H9 (cell line): ENCODE measurements around the gene OGFOD2. TPM values are rescaled to one million over a fixed set of nuclear protein-coding genes. Genes with fewer than 3 reads are reported as not detected.

Experiments used
- DNase-seq: peaks from one replicate; pipeline ENCODE4 v3.0.0-alpha.2; 2017
- H2AFZ ChIP-seq: one replicate; pipeline ENCODE4 v1.6.1; 2013; ENCODE audit warnings: mild to moderate bottlenecking, low read length, control low read depth, moderate library complexity
- H2AK5ac ChIP-seq: 2 replicates; pipeline ENCODE4 v1.6.1; 2013; ENCODE audit warnings: low read length, control low read depth, mixed read lengths; ENCODE audit not compliant: insufficient read length
- H2BK120ac ChIP-seq: one replicate; pipeline ENCODE4 v1.6.1; 2013; ENCODE audit warnings: low read depth, mild to moderate bottlenecking, low read length, control low read depth, inconsistent platforms; ENCODE audit not compliant: poor library complexity, severe bottlenecking
- H2BK12ac ChIP-seq: 2 replicates; pipeline ENCODE4 v1.6.1; 2013; ENCODE audit warnings: low read length, control low read depth, mixed read lengths, low read depth; ENCODE audit not compliant: insufficient read length
- H2BK15ac ChIP-seq: 2 replicates; pipeline ENCODE4 v1.6.1; 2013; ENCODE audit warnings: low read depth, low read length, control low read depth
- H2BK20ac ChIP-seq: one replicate; pipeline ENCODE4 v1.6.1; 2013; ENCODE audit warnings: low read depth, mild to moderate bottlenecking, low read length, control low read depth, inconsistent platforms; ENCODE audit not compliant: poor library complexity, severe bottlenecking
- H2BK5ac ChIP-seq: 2 replicates; pipeline ENCODE4 v1.6.1; 2013; ENCODE audit warnings: low read length, control low read depth, mixed read lengths; ENCODE audit not compliant: insufficient read length
- H3K14ac ChIP-seq: 2 replicates; pipeline ENCODE4 v1.6.1; 2013; ENCODE audit warnings: low read length, control low read depth; ENCODE audit not compliant: insufficient read depth
- H3K18ac ChIP-seq: 2 replicates; pipeline ENCODE4 v1.6.1; 2013; ENCODE audit warnings: low read depth, mild to moderate bottlenecking, mixed read lengths, low read length, control low read depth; ENCODE audit not compliant: insufficient read length
- H3K23ac ChIP-seq: 2 replicates; pipeline ENCODE4 v1.6.1; 2013; ENCODE audit warnings: low read length, control low read depth, mixed read lengths, low read depth; ENCODE audit not compliant: insufficient read length
- H3K23me2 ChIP-seq: 2 replicates; pipeline ENCODE4 v1.6.1; 2013; ENCODE audit warnings: low read depth, mild to moderate bottlenecking, mixed read lengths, low read length, control low read depth; ENCODE audit not compliant: insufficient read length, poor library complexity, severe bottlenecking
- H3K27ac ChIP-seq: 2 replicates; pipeline ENCODE4 v1.5.1; 2013; ENCODE audit warnings: low read length, control low read depth, mixed read lengths, low read depth; ENCODE audit not compliant: insufficient read length
- H3K27me3 ChIP-seq: 2 replicates; pipeline ENCODE4 v1.6.1; 2013; ENCODE audit warnings: low read length, control low read depth, inconsistent platforms; ENCODE audit not compliant: insufficient read depth
- H3K4ac ChIP-seq: 2 replicates; pipeline ENCODE4 v1.6.1; 2013; ENCODE audit warnings: low read depth, mild to moderate bottlenecking, control low read depth, inconsistent platforms, low read length, moderate library complexity
- H3K4me1 ChIP-seq: 2 replicates; pipeline ENCODE4 v1.6.1; 2013; ENCODE audit warnings: low read length, control low read depth, inconsistent platforms; ENCODE audit not compliant: insufficient read depth
- H3K4me2 ChIP-seq: 2 replicates; pipeline ENCODE4 v1.6.1; 2013; ENCODE audit warnings: low read length, control low read depth, mixed read lengths; ENCODE audit not compliant: insufficient read length, insufficient read depth
- H3K56ac ChIP-seq: 2 replicates; pipeline ENCODE4 v1.6.1; 2013; ENCODE audit warnings: low read depth, mild to moderate bottlenecking, mixed read lengths, low read length, control low read depth; ENCODE audit not compliant: insufficient read length
- H3K79me1 ChIP-seq: 2 replicates; pipeline ENCODE4 v1.6.1; 2013; ENCODE audit warnings: low read depth, mild to moderate bottlenecking, moderate library complexity, low read length, control low read depth, inconsistent platforms; ENCODE audit not compliant: insufficient read depth, poor library complexity, severe bottlenecking
- H3K79me2 ChIP-seq: 2 replicates; pipeline ENCODE4 v1.6.1; 2013; ENCODE audit warnings: low read length, control low read depth, inconsistent platforms; ENCODE audit not compliant: insufficient read depth
- H3K9ac ChIP-seq: 2 replicates; pipeline ENCODE4 v1.6.1; 2013; ENCODE audit warnings: low read length, control low read depth, mixed read lengths; ENCODE audit not compliant: insufficient read length; ENCODE audit errors: extremely low read depth
- H3K9me3 ChIP-seq: one replicate; pipeline ENCODE4 v1.6.1; 2013; ENCODE audit warnings: low read depth, low read length, inconsistent platforms; ENCODE audit not compliant: control insufficient read depth
- H3T11ph ChIP-seq: one replicate; pipeline ENCODE4 v1.6.1; 2013; ENCODE audit warnings: mild to moderate bottlenecking, low read length, control low read depth, inconsistent platforms
- H4K20me1 ChIP-seq: one replicate; pipeline ENCODE4 v1.6.1; 2013; ENCODE audit not compliant: control insufficient read depth, insufficient read length, insufficient read depth
- H4K5ac ChIP-seq: 2 replicates; pipeline ENCODE4 v1.6.1; 2013; ENCODE audit warnings: low read depth, mild to moderate bottlenecking, mixed read lengths, low read length, control low read depth; ENCODE audit not compliant: insufficient read length
- H4K8ac ChIP-seq: replicated peaks from 2 replicates; pipeline ENCODE4 v1.6.1; 2013; ENCODE audit warnings: low read length, control low read depth, mixed read lengths, low read depth; ENCODE audit not compliant: insufficient read length
- H4K91ac ChIP-seq: 2 replicates; pipeline ENCODE4 v1.6.1; 2013; ENCODE audit warnings: low read depth, mild to moderate bottlenecking, moderate library complexity, mixed read lengths, low read length, control low read depth; ENCODE audit not compliant: insufficient read length
- H3K27ac Mint-ChIP-seq, 3 experiments: 2 replicates in 2 of 3; 3 replicates in 1 of 3; pipeline ENCODE4 v1.8.0; 2020 to 2021; ENCODE audit warnings: mixed read lengths in 3 of 3, mild to moderate bottlenecking in 1 of 3, moderate library complexity in 1 of 3
- H3K27me3 Mint-ChIP-seq: 2 replicates; pipeline ENCODE4 v1.8.0; 2021; ENCODE audit warnings: low read depth, mild to moderate bottlenecking, moderate library complexity, mixed read lengths
- H3K36me3 Mint-ChIP-seq, 3 experiments: 2 replicates in 2 of 3; 3 replicates in 1 of 3; pipeline ENCODE4 v1.8.0; 2020 to 2021; ENCODE audit warnings: low read depth in 3 of 3, mixed read lengths in 3 of 3; ENCODE audit not compliant: insufficient read depth in 1 of 3
- H3K4me1 Mint-ChIP-seq, 2 experiments: 2 replicates each; pipeline ENCODE4 v1.8.0; 2020; ENCODE audit warnings: mixed read lengths in 2 of 2
- H3K4me3 Mint-ChIP-seq, 2 experiments: 2 replicates in 1 of 2; 3 replicates in 1 of 2; pipeline ENCODE4 v1.8.0; 2020 to 2021; ENCODE audit warnings: mild to moderate bottlenecking in 2 of 2, mixed read lengths in 2 of 2, moderate library complexity in 1 of 2
- H3K9me3 Mint-ChIP-seq, 2 experiments: 2 replicates in 1 of 2; 3 replicates in 1 of 2; pipeline ENCODE4 v1.8.0; 2020; ENCODE audit warnings: mild to moderate bottlenecking in 2 of 2, mixed read lengths in 2 of 2, moderate library complexity in 1 of 2
- WGBS: extraction: QIAGEN DNeasy Blood & Tissue Kit; methylation state at CpG from one replicate; pipeline ENCODE4 v1.1.7; 2013; ENCODE audit warnings: missing lambda C conversion rate, low lambda C conversion rate, mixed read lengths; ENCODE audit not compliant: insufficient read length; ENCODE audit errors: extremely low coverage; 5-methylcytosine and 5-hydroxymethylcytosine counted together
- total RNA-seq: library from RNA; stranded (reverse); gene quantifications from 2 replicates; pipeline ENCODE4 v1.2.1, GENCODE V29; 2021
- TF ChIP-seq, protein P1 (sequence below): fragments of 200-600 bp; sonication (generic); conservative IDR thresholded peaks from 3 replicates; pipeline ENCODE4 v1.8.0; 2021; ENCODE audit warnings: antibody characterized with exemption, mild to moderate bottlenecking

OGFOD2 gene
- total RNA-seq, 1 experiment from 2014 or later = 14.7 TPM

GRCh38 chr12:122947352-122947792, 27.7 kb upstream of the OGFOD2 start:
- Histone ChIP-seq H2BK5ac (no peak overlapping the region), H2AFZ (no peak overlapping the region), H3K23me2 (no peaks in the 10 kb centered on the region), H3K56ac (no peak overlapping the region), H4K5ac (no peak overlapping the region), H2BK12ac (no peak overlapping the region), H3K4me2 (no peak overlapping the region), H3K27ac (no peak overlapping the region), H3K79me2 (no peaks in the 10 kb centered on the region), H3K9me3 (no peaks in the 10 kb centered on the region), H2AK5ac (no peak overlapping the region), H3K18ac (no peak overlapping the region), H4K8ac (no peak overlapping the region), H2BK120ac (no peak overlapping the region), H4K20me1 (peaks cover 3% of the 10 kb centered on the region), H3K27me3 (no peaks in the 10 kb centered on the region), H3K79me1 (no peaks in the 10 kb centered on the region), H3K4me1 (no peaks in the 10 kb centered on the region), H3K14ac (no peak overlapping the region), H2BK15ac (no peak overlapping the region), H2BK20ac (no peak overlapping the region), H3T11ph (no peak overlapping the region), H3K4ac (no peak overlapping the region), H4K91ac (no peak overlapping the region), H3K9ac (no peak overlapping the region), H3K23ac (no peak overlapping the region)
- Mint-ChIP-seq H3K27ac (no peak overlapping the region), H3K36me3 (no peaks in the 10 kb centered on the region), H3K4me3 (no peak overlapping the region), H3K27me3 (peaks cover 76% of the 10 kb centered on the region), H3K9me3 (no peaks in the 10 kb centered on the region), H3K4me1 (peaks cover 0 to 11% of the 10 kb centered on the region in 2 experiments; a peak in 2 of 4 replicates)
- DNase-seq = no peak
- no CpG with 5 or more reads among the region's 15 CpGs for WGBS
- TF ChIP-seq, protein P1, sequence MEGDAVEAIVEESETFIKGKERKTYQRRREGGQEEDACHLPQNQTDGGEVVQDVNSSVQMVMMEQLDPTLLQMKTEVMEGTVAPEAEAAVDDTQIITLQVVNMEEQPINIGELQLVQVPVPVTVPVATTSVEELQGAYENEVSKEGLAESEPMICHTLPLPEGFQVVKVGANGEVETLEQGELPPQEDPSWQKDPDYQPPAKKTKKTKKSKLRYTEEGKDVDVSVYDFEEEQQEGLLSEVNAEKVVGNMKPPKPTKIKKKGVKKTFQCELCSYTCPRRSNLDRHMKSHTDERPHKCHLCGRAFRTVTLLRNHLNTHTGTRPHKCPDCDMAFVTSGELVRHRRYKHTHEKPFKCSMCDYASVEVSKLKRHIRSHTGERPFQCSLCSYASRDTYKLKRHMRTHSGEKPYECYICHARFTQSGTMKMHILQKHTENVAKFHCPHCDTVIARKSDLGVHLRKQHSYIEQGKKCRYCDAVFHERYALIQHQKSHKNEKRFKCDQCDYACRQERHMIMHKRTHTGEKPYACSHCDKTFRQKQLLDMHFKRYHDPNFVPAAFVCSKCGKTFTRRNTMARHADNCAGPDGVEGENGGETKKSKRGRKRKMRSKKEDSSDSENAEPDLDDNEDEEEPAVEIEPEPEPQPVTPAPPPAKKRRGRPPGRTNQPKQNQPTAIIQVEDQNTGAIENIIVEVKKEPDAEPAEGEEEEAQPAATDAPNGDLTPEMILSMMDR = no peak
